GM19193 (cell line): ENCODE measurements around the gene C17orf78.
A peak's percentile ranks its signal among the peaks of the same experiment; 100 is the strongest.

Experiments used
- POLR2A ChIP-seq: IDR thresholded peaks from 4 replicates; pipeline ENCODE4 v1.6.1; 2011; ENCODE audit not compliant: insufficient read depth, insufficient read length; ENCODE audit errors: extremely low read depth

Gene C17orf78

GRCh38 chr17:37375706-37376105 is at the start of gene C17orf78:
TSS of gene C17orf78 (plus strand) at chr17:37375985. CDS start at chr17:37376093, 108 bp downstream.
- no peak for TF ChIP-seq POLR2A

GRCh38 chr17:37327341-37328090 is 48.3 kb upstream of the C17orf78 start:
- TF ChIP-seq POLR2A: no peak

DNA sequence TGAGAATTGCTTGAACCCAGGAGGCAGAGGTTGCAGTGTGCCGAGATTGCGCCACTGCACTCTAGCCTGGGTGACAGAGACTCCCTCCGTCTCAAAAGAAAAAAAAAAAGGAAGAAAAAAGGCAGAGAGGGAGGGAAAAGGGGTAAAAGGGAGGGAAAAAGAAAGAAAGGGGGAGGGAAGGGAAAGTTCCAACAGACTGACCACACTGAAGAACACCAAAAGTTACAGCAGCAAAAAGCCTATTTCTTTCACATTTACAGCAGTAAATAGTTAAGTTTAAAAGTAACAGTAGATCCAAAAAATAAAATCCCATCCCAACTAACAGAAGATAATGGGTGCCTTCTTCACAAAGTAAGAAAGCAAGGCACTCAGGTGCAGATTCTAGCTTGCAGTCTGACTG is 36.9 kb upstream of the C17orf78 start:
- TF ChIP-seq POLR2A: no peak

DNA sequence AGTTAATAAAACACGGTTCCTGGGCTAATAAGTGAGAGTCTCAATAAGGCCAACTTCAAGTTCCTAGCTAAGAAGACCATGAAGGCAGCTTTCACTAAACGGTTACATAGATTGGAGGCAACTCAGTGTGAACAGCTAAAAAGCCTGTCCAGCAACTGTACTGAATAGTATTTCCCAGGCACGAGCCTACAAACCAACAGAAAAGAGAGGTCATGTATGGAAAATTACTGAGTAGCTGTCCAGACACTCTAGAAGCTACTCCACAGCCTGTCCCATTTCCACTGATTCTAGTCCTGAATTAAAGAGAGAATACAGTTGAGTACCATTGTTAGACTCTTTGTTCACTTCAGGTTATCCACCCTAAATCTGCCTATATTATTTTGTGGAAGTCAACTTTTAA is 36.5 kb upstream of the C17orf78 start:
- TF ChIP-seq POLR2A: no peak

- no peak for TF ChIP-seq POLR2A
Observed at GRCh38 chr17:37340804-37341203, 35.0 kb upstream of the C17orf78 start.

DNA sequence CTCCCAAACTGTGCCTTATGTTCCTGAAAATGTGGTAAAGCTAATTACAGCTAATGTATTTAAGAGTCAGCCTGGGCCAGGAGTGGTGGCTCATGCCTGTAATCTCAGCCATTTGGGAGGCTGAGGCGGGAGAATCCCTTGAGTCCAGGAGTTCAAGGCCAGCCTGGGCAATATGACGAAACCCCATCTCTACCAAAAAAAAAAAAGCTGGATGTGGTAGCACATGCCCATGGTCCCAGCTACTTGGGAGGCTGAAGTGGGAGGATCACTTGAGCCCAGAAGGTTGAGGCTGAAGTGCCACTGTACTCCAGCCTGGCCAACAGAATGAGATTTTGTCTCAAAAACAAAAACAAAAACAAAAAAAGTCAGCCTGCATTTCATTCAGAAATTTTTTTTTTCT is 33.2 kb upstream of the C17orf78 start:
- no peak for TF ChIP-seq POLR2A

DNA sequence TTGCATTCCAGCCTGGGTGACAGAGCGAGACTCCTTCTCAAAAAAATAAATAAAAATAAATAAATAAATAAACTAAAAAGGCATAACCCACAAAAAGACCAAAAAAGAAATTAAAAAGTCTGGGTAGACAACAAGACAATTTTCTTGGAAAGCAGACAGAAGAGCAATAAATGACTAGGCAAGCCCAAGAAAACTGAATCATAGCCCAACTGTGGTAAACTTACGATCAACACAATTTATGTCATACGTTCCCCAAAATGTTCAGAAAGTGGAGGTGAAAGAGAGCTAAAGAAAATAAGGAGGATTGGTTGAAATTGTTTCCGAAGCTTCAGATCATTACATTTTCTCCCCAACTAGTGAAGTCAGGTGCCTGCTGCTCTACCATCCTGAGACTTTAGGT is 31.3 kb upstream of the C17orf78 start:
- TF ChIP-seq POLR2A: no peak

GRCh38 chr17:37358098-37358829 is 17.5 kb upstream of the C17orf78 start:
- no peak for TF ChIP-seq POLR2A

GRCh38 chr17:37358830-37359681 is 16.7 kb upstream of the C17orf78 start:
- TF ChIP-seq POLR2A: peak; percentile 72

GRCh38 chr17:37359682-37360188 is 16.1 kb upstream of the C17orf78 start:
- no peak for TF ChIP-seq POLR2A

DNA sequence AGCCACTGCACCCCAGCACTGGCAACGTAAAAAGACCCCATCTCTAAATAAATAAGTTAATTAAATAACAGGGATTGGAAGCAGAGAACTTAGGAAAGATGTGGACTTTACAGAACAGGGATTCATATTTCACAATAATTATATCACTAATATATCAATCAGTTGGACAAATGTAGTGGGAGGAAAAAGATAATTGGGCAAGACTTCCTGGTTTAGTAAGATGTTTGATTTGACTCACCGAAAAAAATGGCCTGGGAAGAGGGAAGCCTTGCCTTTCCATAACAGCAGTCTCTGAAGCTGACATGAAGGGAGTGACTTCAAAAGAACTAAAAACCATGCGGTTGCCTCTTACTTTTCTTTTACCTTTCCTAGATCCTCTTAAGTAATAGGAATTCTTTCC is 15.2 kb upstream of the C17orf78 start:
- TF ChIP-seq POLR2A: no peak

DNA sequence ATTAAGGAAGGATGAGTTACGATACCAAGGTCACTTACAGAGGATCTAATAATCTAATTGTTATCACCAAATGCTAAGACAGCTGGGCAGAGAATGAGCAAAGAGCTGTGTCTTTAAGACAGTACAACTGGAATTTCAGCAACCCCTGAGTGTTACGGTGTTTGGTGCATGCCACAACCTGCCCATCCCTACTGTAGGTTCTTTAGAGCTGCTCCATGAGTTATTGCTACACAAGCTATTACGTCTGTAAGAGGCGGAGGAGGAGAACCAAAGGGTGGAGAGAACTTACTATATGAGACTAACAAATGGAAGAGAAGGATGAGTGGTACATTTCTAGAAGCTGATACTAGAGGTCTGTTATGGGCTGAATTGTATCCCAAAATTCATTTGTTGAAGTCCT is 14.2 kb upstream of the C17orf78 start:
- no peak for TF ChIP-seq POLR2A

- TF ChIP-seq POLR2A: no peak
Observed at GRCh38 chr17:37365589-37365988, 10.2 kb upstream of the C17orf78 start.

GRCh38 chr17:37368577-37368976 is 7.2 kb upstream of the C17orf78 start:
- no peak for TF ChIP-seq POLR2A

DNA sequence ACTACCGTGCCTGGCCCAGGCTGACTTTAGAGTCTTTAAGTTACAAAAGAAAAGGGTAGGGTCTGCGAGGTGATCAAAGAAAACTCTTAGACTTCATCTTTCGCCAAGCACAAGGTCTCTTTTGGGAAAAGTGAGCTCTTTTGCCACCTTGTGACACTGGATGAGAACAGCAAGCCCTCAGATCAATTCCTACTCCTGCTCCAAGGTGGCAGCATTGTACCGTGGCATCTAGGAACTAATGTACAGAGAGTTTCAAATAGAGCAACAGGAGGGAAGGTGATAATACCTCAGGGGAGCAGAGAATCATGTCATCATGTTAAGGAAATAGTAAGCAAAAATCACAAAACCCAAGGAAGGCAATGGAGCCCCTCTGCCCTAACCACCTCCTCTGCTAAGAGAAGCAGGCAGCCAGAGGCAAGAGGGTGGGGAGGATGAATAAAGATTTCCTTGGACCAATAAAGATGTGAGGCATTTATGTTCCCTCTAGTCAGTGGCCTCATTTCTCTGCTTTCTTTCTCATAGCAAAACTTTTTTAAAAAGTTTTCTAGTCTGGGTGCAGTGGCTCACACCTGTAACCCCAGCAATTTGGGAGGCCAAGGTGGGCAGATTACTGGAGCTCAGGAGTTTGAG is 2.1 kb upstream of the C17orf78 start:
- TF ChIP-seq POLR2A: no peak

DNA sequence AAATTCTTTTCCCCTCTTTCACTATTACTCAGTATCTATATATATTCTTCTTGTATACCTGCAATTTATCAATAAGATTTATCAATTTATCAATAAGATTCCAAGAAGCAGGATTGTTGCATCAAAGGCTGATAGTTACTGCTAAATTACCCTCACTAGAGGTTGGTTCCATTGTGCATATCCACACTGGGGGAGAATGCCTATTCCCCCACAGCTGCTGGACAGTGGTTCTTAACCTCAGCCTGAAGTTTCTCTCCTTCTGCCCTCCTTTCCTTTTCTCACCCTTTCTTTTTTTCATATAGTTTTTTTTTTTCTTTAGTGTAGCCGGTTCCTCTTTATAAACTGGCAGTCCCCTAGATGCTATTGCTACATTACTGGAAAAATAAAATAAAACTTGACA is 6.3 kb downstream of the C17orf78 start:
- TF ChIP-seq POLR2A: no peak
